Progenitor cell of endocrine pancreas (in vitro differentiated cells): Measurements from ENCODE around the gene PPAN. TPM values are rescaled to one million over a fixed set of nuclear protein-coding genes. Genes with fewer than 3 reads are reported as not detected.

Experiments used
- DNase-seq: peaks from one replicate; pipeline ENCODE4 v3.0.0; 2021; ENCODE audit warnings: low spot score; ENCODE audit not compliant: unreplicated experiment
- H3K27ac Mint-ChIP-seq: 2 replicates; pipeline ENCODE4 v1.8.0; 2021; ENCODE audit warnings: mild to moderate bottlenecking, moderate library complexity, mixed read lengths
- H3K27me3 Mint-ChIP-seq: 2 replicates; pipeline ENCODE4 v1.8.0; 2021; ENCODE audit warnings: mixed read lengths
- H3K36me3 Mint-ChIP-seq: 2 replicates; pipeline ENCODE4 v1.8.0; 2022; ENCODE audit warnings: mixed read lengths; ENCODE audit not compliant: insufficient read depth
- H3K4me1 Mint-ChIP-seq: 2 replicates; pipeline ENCODE4 v1.8.0; 2021; ENCODE audit warnings: low read depth, mixed read lengths
- H3K4me3 Mint-ChIP-seq: 2 replicates; pipeline ENCODE4 v1.8.0; 2021; ENCODE audit warnings: low read depth, mild to moderate bottlenecking, moderate library complexity, mixed read lengths
- H3K9me3 Mint-ChIP-seq: 2 replicates; pipeline ENCODE4 v1.8.0; 2021; ENCODE audit warnings: low read depth, mixed read lengths
- long read RNA-seq: library from polyadenylated mRNA; unstranded; transcript quantifications from one replicate; pipeline ENCODE4 v2.0.0, GENCODE V29; 2020
- total RNA-seq: library from RNA; stranded (reverse); gene quantifications from 2 replicates; pipeline ENCODE4 v1.2.1, GENCODE V29; 2021
- TF ChIP-seq, protein P1 (sequence below): fragments of 200-600 bp; sonication (generic); IDR thresholded peaks from one replicate; pipeline ENCODE4 v1.5.0; 2021; ENCODE audit warnings: antibody characterized with exemption, mild to moderate bottlenecking; ENCODE audit not compliant: unreplicated experiment

The PPAN gene, protein sequence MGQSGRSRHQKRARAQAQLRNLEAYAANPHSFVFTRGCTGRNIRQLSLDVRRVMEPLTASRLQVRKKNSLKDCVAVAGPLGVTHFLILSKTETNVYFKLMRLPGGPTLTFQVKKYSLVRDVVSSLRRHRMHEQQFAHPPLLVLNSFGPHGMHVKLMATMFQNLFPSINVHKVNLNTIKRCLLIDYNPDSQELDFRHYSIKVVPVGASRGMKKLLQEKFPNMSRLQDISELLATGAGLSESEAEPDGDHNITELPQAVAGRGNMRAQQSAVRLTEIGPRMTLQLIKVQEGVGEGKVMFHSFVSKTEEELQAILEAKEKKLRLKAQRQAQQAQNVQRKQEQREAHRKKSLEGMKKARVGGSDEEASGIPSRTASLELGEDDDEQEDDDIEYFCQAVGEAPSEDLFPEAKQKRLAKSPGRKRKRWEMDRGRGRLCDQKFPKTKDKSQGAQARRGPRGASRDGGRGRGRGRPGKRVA
- total RNA-seq: 51.5 and 54.8 TPM in 2 replicates
- long read RNA-seq, partial matches to known transcripts: 0 of 1 reads
- long read RNA-seq, other reads (novel, unspliced or antisense): 0 of 1 reads

DNA sequence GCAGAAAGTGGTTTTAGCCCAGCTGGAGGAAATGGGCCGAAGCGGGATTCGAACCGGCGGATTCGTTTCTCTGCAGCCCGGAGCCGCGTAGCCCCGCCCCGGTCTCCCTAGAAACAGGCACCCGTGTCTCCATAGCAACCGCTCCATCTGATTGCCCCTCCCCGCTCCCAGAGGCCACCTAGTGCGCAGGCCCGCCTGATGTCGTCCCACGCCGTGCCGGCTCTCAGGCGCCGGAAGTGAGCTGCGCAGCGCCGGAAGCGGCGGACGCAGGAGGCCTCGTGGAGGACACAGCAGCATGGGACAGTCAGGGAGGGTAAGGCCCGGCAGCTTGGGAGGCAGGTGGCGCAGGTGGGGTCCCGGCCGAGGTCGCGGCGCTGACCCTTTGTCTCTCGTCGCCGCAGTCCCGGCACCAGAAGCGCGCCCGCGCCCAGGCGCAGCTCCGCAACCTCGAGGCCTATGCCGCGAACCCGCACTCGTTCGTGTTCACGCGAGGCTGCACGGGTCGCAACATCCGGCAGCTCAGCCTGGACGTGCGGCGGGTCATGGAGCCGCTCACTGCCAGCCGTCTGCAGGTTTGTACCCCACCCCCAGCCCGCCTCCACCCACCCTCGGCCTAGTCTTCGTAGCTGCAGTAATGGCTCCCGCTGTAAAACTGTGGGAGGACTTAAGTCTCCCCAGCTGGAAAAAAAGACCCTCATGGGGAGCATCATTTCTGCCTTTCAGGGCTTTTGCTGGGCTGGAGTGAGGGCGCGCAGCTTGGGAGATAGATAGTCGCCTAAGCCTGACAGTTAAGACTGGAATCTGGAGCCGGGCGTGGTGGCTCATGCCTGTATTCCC, at the start of gene PPAN:
Gene PPAN (plus strand): TSS at position 263 of the 837 bp plus-strand sequence. CDS start 33 bp downstream, at position 296.
- Mint-ChIP-seq H3K4me3 (peak within 1 kb of the TSS; percentile 74), H3K9me3 (no peaks in the 10 kb centered on the region), H3K4me1 (peaks cover 8% of the 10 kb centered on the region), H3K36me3 (peaks cover 8% of the 10 kb centered on the region), H3K27me3 (no peaks in the 10 kb centered on the region), H3K27ac (peak within 1 kb of the TSS; percentile 65)
- TF ChIP-seq, protein P1, sequence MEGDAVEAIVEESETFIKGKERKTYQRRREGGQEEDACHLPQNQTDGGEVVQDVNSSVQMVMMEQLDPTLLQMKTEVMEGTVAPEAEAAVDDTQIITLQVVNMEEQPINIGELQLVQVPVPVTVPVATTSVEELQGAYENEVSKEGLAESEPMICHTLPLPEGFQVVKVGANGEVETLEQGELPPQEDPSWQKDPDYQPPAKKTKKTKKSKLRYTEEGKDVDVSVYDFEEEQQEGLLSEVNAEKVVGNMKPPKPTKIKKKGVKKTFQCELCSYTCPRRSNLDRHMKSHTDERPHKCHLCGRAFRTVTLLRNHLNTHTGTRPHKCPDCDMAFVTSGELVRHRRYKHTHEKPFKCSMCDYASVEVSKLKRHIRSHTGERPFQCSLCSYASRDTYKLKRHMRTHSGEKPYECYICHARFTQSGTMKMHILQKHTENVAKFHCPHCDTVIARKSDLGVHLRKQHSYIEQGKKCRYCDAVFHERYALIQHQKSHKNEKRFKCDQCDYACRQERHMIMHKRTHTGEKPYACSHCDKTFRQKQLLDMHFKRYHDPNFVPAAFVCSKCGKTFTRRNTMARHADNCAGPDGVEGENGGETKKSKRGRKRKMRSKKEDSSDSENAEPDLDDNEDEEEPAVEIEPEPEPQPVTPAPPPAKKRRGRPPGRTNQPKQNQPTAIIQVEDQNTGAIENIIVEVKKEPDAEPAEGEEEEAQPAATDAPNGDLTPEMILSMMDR: no peak
- peak; percentile 91 for DNase-seq

DNA sequence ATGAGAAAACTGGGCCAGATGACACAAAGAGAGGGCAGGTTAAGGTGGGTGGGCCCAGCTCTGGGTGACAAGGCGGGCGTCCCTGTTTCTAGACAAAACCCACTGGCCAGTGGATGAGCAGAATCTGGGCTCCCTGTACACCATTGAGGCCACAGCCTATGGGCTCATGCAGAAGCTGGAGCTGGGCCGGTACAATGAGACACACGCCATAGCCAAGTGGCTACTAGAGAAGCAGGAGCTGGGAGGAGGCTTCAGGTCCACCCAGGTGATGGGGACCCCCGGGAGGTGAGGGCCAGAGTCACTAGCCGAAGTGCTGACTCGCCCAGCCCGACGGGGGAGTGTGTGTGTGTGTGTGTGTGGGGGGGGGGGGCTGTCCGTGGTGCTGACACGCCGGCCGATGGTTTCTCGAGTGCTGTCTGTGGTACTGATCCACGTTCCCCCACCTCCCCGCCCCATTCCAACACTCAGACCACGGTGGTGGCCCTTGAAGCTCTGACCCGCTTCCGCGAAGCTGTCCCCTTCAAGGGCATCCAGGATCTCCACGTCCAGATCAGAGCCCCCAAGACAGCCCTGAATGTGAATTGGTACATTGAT, 44.3 kb upstream of the PPAN start:
- no peak overlapping the region for H3K4me3 Mint-ChIP-seq
- no peaks in the 10 kb centered on the region for H3K4me1 Mint-ChIP-seq
- no peak for DNase-seq
- H3K27me3 Mint-ChIP-seq: peaks cover 47% of the 10 kb centered on the region
- TF ChIP-seq, protein P1: no peak
- no peaks in the 10 kb centered on the region for H3K9me3 Mint-ChIP-seq
- H3K36me3 Mint-ChIP-seq: no peaks in the 10 kb centered on the region
- H3K27ac Mint-ChIP-seq: no peak overlapping the region

DNA sequence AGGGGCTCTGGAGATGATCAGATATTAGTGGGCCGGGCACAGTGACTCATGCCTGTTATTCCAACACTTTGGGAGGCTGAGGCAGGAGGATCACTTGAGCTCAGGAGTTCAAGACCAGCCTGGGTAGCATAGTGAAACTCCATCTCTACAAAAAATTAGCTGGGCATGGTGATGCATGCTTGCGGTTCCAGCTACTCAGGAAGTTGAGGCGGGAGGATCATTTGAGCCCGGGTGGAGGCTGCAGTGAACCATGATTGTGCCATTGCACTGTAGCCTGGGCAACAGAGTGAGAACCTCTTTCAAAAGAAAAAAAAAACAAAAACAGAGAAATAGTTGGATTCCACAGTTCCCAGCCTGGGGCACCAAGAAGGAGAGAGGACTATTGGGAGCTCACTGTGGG, 38.0 kb upstream of the PPAN start:
- Mint-ChIP-seq H3K27me3 (peaks cover 54% of the 10 kb centered on the region), H3K4me1 (no peaks in the 10 kb centered on the region), H3K27ac (no peak overlapping the region), H3K36me3 (no peaks in the 10 kb centered on the region), H3K4me3 (no peak overlapping the region), H3K9me3 (no peaks in the 10 kb centered on the region)
- DNase-seq: no peak
- TF ChIP-seq, protein P1: no peak

DNA sequence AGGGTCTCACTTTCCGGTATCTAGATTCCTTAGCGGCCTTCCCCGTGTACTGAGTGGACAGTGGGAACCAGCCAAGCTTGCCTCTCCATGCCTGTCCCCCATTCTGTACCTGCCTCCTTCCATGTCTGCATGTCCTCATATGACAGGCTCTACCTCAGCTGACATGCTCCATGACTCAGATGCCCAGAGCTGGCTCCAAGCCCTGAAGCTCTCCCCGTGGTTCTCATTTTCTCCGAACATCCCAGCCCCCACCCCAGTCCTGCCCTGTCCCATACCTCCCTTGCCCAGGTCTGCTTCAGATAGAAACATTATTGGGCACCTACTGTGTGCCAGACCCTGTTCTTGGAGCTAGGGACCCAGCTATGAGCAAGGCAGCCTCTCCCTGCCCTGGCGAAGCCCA, 37.1 kb upstream of the PPAN start:
- Mint-ChIP-seq H3K27me3 (peaks cover 47% of the 10 kb centered on the region), H3K4me1 (no peaks in the 10 kb centered on the region), H3K9me3 (no peaks in the 10 kb centered on the region), H3K4me3 (no peak overlapping the region), H3K36me3 (no peaks in the 10 kb centered on the region), H3K27ac (no peak overlapping the region)
- TF ChIP-seq, protein P1: no peak
- DNase-seq: no peak
